AG09309 (cell line): Measurements from ENCODE around the gene STPG1.
"Not testable (repeated sequence)": the region's sequence is repeated elsewhere in the genome, so short reads cannot be mapped to it uniquely, and the experiment has no call there.

Experiments used
- DNase-seq: peaks from one replicate; pipeline ENCODE4 v3.0.0-alpha.2; 2010; ENCODE audit warnings: low read depth
- H3K4me3 ChIP-seq: 2 replicates; pipeline ENCODE4 v1.5.1; 2011; ENCODE audit warnings: mild to moderate bottlenecking, low read depth, low read length, moderate library complexity; ENCODE audit not compliant: control insufficient read depth
- CTCF ChIP-seq: IDR thresholded peaks from 2 replicates; pipeline ENCODE4 v1.5.1; 2011; ENCODE audit warnings: mild to moderate bottlenecking, low read depth, low read length, inconsistent platforms; ENCODE audit not compliant: insufficient read depth, control insufficient read depth; ENCODE audit errors: missing control alignments

The STPG1 gene

GRCh38 chr1:24413350-24414163 is at the start of gene STPG1:
Gene STPG1, minus strand, starts transcription at chr1:24413782. Its CDS starts 12,394 bp downstream, at chr1:24401388.
- no peak for TF ChIP-seq CTCF
- H3K4me3 ChIP-seq, result peak within 1 kb of the TSS; percentile 78

DNA sequence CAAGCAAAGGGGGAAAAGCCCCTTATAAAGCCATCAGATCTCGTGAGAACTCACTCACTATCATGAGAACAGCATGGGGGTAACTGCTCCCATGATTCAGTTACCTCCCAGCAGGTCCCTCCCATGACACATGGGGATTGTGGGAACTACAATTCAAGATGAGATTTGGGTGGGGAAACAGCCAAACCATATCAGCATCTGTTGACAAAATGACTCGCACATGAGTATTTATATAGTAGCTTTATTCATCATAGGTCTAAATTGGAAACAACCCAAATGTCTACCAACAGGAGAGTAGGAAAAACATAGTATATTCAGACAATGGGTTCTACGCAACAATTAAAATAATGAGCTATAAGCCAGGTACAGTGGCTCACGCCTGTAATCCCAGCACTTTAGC is 48.5 kb upstream of the STPG1 start:
- not testable (repeated sequence) for DNase-seq

More at GRCh38 chr1:24413350-24414163, at the start of gene STPG1:
- no peak for DNase-seq

GRCh38 chr1:24459551-24460266 is 46.1 kb upstream of the STPG1 start:
- no peak overlapping the region for H3K4me3 ChIP-seq
- DNase-seq, result no peak
- TF ChIP-seq CTCF, result no peak

More for the DNA sequence above, 48.5 kb upstream of the STPG1 start:
- H3K4me3 ChIP-seq, result not testable (repeated sequence)

DNA sequence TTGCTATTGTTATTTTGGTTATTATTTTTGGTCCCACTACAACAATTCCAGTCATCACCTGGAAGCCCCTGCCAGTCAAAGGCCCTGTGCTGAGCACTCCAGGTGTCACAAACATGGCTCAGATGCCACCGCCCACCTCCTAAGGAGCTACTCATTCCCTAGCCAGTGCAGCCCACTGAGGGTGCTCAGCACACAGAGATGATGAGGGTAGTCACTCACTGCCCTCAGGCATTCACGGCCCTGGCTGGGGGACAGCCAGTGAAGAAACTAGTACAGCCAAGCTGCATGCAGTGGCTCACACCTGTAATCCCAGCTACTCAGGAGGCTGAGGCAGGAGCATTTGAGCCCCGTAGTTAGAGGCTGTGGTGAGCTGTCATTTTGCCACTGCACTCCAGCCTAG is 44.3 kb upstream of the STPG1 start:
- H3K4me3 ChIP-seq, result no peak overlapping the region
- no peak for DNase-seq
- TF ChIP-seq CTCF, result no peak

GRCh38 chr1:24455272-24455671 is 41.7 kb upstream of the STPG1 start:
- no peak for DNase-seq
- TF ChIP-seq CTCF, result no peak
- no peak overlapping the region for H3K4me3 ChIP-seq

GRCh38 chr1:24454673-24455072 is 41.1 kb upstream of the STPG1 start:
- no peak overlapping the region for H3K4me3 ChIP-seq
- no peak for DNase-seq
- no peak for TF ChIP-seq CTCF

DNA sequence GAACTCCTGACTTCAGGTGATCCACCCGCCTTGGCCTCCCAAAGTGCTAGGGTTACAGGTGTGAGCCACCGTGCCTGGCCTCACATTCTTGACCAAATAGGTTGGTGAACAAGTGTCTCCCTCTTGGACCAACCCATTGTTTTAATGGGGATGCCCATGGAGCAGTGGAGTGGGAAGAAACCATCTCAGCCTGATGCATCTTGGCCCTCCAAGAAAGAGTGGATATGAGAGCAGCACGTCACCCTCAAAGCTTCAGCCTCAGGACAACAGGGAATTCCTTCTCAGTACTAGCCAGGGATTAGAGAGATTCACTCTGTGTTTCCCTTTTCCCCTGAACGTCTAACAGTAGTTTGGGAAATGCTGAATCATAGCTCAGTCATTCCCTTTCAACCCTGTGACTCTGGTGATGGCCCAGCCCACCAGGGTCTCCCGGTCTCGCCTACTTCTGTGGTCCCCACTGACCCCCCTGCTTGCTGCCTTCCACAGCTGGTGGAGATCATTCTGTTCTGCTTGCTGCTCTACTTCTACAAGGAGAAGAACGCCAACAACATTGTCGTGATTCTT is 39.4 kb upstream of the STPG1 start:
- no peak overlapping the region for H3K4me3 ChIP-seq
- DNase-seq, result no peak
- no peak for TF ChIP-seq CTCF
